ENCODE measurements around the gene ACVRL1.

DNA sequence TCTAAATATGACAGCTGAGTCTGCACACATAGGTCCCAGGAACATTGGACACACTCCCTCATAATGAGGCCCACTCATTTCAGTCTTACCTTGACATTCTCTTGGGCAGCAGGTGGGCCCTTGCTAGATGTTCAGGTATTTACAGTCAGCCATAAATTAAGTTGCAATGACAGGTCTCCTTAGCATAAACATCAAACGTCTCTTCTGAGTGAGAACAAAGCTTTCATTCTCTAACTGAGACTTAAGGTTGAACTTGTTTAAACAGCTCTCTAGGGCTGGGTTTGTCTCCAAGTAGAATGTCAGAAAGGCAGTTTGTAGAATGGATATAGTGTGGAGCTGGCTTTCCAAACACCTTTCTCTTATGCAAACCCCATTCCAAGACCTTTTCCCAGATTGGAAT is 54.5 kb downstream of the ACVRL1 start:
- TF ChIP-seq, protein P1, sequence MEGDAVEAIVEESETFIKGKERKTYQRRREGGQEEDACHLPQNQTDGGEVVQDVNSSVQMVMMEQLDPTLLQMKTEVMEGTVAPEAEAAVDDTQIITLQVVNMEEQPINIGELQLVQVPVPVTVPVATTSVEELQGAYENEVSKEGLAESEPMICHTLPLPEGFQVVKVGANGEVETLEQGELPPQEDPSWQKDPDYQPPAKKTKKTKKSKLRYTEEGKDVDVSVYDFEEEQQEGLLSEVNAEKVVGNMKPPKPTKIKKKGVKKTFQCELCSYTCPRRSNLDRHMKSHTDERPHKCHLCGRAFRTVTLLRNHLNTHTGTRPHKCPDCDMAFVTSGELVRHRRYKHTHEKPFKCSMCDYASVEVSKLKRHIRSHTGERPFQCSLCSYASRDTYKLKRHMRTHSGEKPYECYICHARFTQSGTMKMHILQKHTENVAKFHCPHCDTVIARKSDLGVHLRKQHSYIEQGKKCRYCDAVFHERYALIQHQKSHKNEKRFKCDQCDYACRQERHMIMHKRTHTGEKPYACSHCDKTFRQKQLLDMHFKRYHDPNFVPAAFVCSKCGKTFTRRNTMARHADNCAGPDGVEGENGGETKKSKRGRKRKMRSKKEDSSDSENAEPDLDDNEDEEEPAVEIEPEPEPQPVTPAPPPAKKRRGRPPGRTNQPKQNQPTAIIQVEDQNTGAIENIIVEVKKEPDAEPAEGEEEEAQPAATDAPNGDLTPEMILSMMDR (IDR thresholded peaks at IDR 0.05; ENCODE audit: low read length): no peak
- no peak for TF ChIP-seq EZH2 (IDR thresholded peaks at IDR 0.05; ENCODE audit: borderline replicate concordance, low read length)

Measured in OCI-LY1 (cell line).